Ramos (cell line): ENCODE results near the gene PATZ1.

Source experiments
- in situ Hi-C: fragments of 300-500 bp; cut with MboI; formaldehyde crosslinking; loops from one replicate; pipeline ENCODE4 v1.14.3; 2022; ENCODE audit warnings: low sequenced_read_pairs; ENCODE audit not compliant: unreplicated experiment

The PATZ1 gene

DNA sequence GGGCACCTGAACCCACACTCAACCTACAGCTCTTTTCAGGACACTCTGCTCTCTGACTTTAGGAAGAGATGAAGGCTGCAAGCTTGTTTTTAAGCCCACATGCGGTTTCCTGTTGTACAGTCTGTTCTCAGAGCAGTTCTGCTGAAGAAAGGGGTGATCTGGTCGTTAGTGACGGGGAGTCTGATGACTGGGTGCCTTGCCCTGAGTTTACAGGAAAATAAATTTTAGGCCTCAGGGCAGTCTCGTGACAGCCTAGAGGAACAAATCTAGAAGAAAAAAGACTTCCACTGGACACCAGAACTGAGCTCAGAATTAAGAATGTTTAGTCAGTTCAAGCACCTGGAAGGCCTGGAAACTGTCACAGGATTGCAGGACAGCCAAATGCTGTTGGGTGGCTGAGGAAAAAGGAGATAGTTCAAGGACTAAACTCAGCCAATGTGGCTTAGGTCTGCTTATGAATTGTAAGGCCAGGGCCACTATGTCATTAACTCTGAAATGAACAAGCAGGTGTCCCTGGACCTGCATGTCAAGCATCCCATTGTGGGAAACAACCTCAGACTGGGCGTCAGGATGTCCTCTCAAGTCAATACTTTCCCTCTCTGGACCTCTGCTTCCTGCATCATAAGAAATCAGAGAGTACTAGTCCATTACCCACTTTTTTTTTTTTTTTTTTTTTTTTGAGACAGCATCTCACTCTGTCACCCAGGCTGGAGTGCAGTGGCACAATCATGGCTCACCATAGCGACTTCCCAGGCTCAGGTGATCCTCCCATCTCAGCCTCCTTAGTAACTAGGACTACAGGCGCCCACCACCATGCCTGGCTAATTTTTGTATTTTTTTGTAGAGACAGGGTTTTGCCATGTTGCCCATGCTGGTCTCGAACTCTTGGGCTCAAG, 59.5 kb downstream of the PATZ1 start:
- in situ Hi-C loops: no loop called here

DNA sequence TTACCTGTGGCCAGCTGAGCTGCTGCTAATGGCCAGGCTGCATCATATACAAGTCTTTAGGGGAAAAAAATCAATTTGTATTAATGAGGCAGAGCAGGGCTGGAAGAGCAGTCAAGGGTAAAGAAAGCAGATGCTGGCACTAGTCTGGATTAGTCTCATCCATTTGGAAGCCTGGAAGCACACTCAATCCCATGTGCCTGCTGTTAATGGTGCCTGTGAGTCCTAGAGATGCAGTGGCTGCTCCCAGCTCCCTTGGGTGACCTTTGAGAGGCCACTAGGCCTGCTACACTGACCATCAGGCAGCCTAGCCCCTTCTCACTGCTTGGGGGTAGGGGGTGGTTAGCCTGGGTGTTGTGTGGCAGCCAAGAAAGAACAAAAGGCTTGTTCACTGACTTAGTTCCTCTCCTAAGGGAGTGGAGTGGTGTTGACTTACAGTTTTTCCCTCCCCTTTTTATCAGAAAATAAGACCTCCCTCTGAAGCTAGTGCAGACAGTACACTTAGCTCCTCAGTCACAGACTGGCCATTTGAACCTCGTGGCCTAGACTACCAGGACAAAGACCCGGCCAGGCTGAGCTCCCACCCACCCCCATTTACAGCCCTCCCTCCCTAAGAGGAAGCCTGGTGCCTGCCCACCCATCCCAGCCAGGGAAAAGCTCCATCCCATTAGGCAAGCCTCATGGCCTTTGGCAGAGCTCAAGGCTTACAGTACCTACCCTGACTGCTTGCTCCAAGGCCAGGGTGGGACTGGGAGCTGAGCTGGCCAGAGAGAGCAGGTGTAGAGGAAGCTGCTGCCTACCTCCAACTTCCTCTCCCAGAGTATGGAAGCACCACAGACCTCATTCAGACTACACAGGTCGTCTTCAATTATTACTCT, 61.6 kb downstream of the PATZ1 start:
- in situ Hi-C loops: no loop called here

GRCh38 chr22:31282748-31283468, 63.2 kb downstream of the PATZ1 start:
- in situ Hi-C loops: no loop called here

DNA sequence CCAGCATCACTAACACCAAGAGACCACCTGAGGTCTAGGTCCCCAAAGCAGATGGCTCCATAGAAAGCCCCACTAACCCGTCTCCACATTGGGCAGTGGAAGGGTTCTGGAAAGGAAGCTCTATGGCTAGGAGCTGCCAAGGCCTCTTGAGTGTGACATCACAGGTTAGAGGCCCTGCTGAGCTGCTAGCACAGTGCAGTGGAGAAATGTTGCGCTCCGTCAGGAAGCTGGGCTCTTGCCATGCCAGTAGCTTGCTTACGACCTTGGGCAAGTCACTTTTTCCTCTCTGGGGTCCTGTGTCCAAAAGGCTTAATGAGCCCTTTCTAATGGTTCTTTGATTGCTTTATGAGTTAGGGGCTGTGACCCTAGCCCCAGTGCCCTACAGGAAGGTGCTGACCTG, 64.4 kb downstream of the PATZ1 start:
- in situ Hi-C loops: no loop called here

- in situ Hi-C loops: no loop called here
Measured at GRCh38 chr22:31279821-31280505, 66.2 kb downstream of the PATZ1 start.

DNA sequence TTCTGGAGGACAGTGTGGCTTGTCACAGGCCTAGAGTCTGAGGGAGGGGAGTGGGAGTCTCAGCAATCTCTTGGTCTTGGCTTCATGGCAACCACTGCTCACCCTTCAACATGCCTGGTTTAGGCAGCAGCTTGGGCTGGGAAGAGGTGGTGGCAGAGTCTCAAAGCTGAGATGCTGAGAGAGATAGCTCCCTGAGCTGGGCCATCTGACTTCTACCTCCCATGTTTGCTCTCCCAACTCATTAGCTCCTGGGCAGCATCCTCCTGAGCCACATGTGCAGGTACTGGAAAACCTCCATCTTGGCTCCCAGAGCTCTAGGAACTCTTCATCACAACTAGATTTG, 66.8 kb downstream of the PATZ1 start:
- in situ Hi-C loops: no loop called here

DNA sequence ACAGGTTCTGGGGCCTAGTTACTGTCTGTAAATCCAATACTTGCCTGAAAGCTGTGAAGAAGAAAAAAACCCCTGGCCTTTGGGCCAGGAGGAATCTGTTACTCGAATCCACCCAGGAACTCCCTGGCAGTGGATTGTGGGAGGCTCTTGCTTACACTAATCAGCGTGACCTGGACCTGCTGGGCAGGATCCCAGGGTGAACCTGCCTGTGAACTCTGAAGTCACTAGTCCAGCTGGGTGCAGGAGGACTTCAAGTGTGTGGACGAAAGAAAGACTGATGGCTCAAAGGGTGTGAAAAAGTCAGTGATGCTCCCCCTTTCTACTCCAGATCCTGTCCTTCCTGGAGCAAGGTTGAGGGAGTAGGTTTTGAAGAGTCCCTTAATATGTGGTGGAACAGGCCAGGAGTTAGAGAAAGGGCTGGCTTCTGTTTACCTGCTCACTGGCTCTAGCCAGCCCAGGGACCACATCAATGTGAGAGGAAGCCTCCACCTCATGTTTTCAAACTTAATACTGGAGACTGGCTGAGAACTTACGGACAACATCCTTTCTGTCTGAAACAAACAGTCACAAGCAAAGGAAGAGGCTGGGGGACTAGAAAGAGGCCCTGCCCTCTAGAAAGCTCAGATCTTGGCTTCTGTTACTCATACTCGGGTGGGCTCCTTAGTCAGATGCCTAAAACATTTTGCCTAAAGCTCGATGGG, 67.4 kb downstream of the PATZ1 start:
- in situ Hi-C loops: no loop called here

DNA sequence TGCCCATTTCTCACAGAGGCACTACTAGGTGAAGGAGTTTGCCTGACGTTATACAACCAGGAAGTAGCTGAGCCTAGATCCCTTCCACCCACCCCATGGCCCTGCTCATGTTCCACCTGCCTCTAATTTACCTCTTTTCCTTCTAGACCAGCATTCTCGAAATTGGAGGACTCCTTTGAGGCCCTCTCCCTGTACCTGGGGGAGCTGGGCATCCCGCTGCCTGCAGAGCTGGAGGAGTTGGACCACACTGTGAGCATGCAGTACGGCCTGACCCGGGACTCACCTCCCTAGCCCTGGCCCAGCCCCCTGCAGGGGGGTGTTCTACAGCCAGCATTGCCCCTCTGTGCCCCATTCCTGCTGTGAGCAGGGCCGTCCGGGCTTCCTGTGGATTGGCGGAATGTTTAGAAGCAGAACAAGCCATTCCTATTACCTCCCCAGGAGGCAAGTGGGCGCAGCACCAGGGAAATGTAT, 68.0 kb downstream of the PATZ1 start:
- in situ Hi-C loops: no loop called here

GRCh38 chr22:31277741-31278140, 68.4 kb downstream of the PATZ1 start:
- in situ Hi-C loops: no loop called here

DNA sequence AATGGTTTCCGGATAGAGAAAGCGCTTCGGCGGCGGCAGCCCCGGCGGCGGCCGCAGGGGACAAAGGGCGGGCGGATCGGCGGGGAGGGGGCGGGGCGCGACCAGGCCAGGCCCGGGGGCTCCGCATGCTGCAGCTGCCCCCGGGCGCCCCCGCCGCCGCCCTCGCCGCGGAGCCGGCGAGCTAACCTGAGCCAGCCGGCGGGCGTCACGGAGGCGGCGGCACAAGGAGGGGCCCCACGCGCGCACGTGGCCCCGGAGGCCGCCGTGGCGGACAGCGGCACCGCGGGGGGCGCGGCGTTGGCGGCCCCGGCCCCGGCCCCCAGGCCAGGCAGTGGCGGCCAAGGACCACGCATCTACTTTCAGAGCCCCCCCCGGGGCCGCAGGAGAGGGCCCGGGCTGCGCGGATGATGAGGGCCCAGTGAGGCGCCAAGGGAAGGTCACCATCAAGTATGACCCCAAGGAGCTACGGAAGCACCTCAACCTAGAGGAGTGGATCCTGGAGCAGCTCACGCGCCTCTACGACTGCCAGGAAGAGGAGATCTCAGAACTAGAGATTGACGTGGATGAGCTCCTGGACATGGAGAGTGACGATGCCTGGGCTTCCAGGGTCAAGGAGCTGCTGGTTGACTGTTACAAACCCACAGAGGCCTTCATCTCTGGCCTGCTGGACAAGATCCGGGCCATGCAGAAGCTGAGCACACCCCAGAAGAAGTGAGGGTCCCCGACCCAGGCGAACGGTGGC, 69.5 kb downstream of the PATZ1 start:
- in situ Hi-C loops: no loop called here
